Breast epithelium (tissue), 3 donors: Measurements from ENCODE around the gene RERE.
"Not testable (repeated sequence)": the region's sequence is repeated elsewhere in the genome, so short reads cannot be mapped to it uniquely, and the experiment has no call there.

ENCODE experiments used
- CTCF ChIP-seq, 3 donors: fragments of 450-650 bp; IDR thresholded peaks; one replicate each; pipeline ENCODE4 v1.5.1; 2016 to 2017; ENCODE audit warnings: antibody characterized with exemption in 3 of 3, mild to moderate bottlenecking in 3 of 3, moderate library complexity in 3 of 3
- POLR2A ChIP-seq: fragments of 450-650 bp; IDR thresholded peaks from one replicate; pipeline ENCODE4 v1.6.1; 2016; ENCODE audit warnings: antibody characterized with exemption, mild to moderate bottlenecking, moderate library complexity

- TF ChIP-seq POLR2A; CTCF (IDR thresholded peaks at IDR 0.05): not testable (repeated sequence)
Observed at GRCh38 chr1:8446119-8446518, 371.3 kb downstream of the RERE start.
